ENCODE data around the gene PRDM16. TPM values are rescaled to one million over a fixed set of nuclear protein-coding genes. Genes with fewer than 3 reads are reported as not detected.

PRDM16 gene
- total and polyA plus RNA-seq, 2 of the 4 experiments (the other 2 are of a cell fraction): 0.02 TPM; not detected in 1

- no peak overlapping the region for H3K27ac ChIP-seq (ENCODE audit: insufficient read depth, low read length)
- no TSS peak for BruUV-seq (replicated peaks)
- H4K20me1 ChIP-seq (ENCODE audit: insufficient read depth, low read length): no peaks in the 10 kb centered on the region; the same call in 1 of the 2 replicates
- WGBS, 2 experiments (ENCODE audit: extremely low coverage in 2 of 2, insufficient read length in 1 of 2): 91% methylated on average over 4 of the region's 25 CpGs; no CpG with 5 or more reads in 1 of the 2 experiments
- peak overlapping the region; percentile 39; the same call in 1 of the 2 replicates for H4K91ac ChIP-seq (ENCODE audit: insufficient read depth, low read depth, low read length)
- H2AFZ ChIP-seq (replicated peaks; ENCODE audit: low read length, poor library complexity): peak overlapping the region; percentile 36
- peak overlapping the region; percentile 79 for H2AK5ac ChIP-seq (ENCODE audit: low read depth, low read length)
- no peak overlapping the region for H4K8ac ChIP-seq (ENCODE audit: low read depth in 2 of 2, low read length in 2 of 2)
- H3K9me3 ChIP-seq (ENCODE audit: control insufficient read depth, insufficient read depth, low read length): no peaks in the 10 kb centered on the region
- no peaks in the 10 kb centered on the region for H3K79me1 ChIP-seq (ENCODE audit: low read depth in 1 of 2, low read length in 2 of 2)
- in situ Hi-C loops (cut with MboI; ENCODE audit: low sequenced_read_pairs) (loop anchor here (25.0 kb wide), 1 partner anchor 899 kb away; the partner anchor contains the start of gene PEX10), intact Hi-C loops (cut with micrococcal nuclease) (loop anchor here (10.0 kb wide), 2 partner anchors 246 to 896 kb away; partner anchors contain the start of genes PEX10 and PRDM16), dilution Hi-C loops (cut with HindIII; ENCODE audit: low sequenced_read_pairs, unreplicated experiment) (no loop called here)
- H3K27me3 ChIP-seq (ENCODE audit: control insufficient read depth, insufficient read depth, low read length): no peaks in the 10 kb centered on the region
- peak overlapping the region; percentile 36; the same call in 1 of the 2 replicates for H3K4ac ChIP-seq (ENCODE audit: low read depth, low read length)
- H4K5ac ChIP-seq (ENCODE audit: low read depth, low read length): no peak overlapping the region
- H3K9me1 ChIP-seq (ENCODE audit: insufficient read depth, low read length): peaks cover 16% of the 10 kb centered on the region
- no peak overlapping the region for H3K18ac ChIP-seq (ENCODE audit: low read depth, low read length)
- ChIA-PET POLR2A (ENCODE audit: unreplicated experiment) (no interaction called here), CTCF (no interaction called here)
- H3K23ac ChIP-seq (ENCODE audit: low read depth, low read length): no peak overlapping the region
- peak overlapping the region; percentile 25 for H2AK9ac ChIP-seq (replicated peaks; ENCODE audit: low read depth, low read length, poor library complexity)
- DNase-seq (no peak), ATAC-seq (ENCODE audit: low read depth) (no peak)
- H2BK20ac ChIP-seq (ENCODE audit: low read depth, low read length): no peak overlapping the region; the same call in 1 of the 2 replicates
- no peak overlapping the region for H3K4me3 ChIP-seq (ENCODE audit: insufficient read depth, low read depth, low read length)
- no peak overlapping the region for H3K9ac ChIP-seq (ENCODE audit: low read depth, low read length)
- H3K4me2 ChIP-seq (ENCODE audit: low read depth, low read length): no peak overlapping the region
- no peaks in the 10 kb centered on the region for H3K36me3 ChIP-seq (ENCODE audit: control insufficient read depth, insufficient read depth, low read length)
- peaks cover 23% of the 10 kb centered on the region for H3K4me1 ChIP-seq (ENCODE audit: control insufficient read depth, insufficient read depth, low read length)
- H2BK5ac ChIP-seq (ENCODE audit: low read depth, low read length, poor library complexity, severe bottlenecking): no peak overlapping the region
- 0 out of 2 replicates have a peak overlapping the region, but pooled peaks have one; percentile 11 for H3K14ac ChIP-seq (replicated peaks; ENCODE audit: low read depth, low read length)
- peak overlapping the region; percentile 15; the same call in 1 of the 3 replicates for H2BK15ac ChIP-seq (ENCODE audit: low read depth, low read length)
- H3K56ac ChIP-seq (ENCODE audit: extremely low read depth, insufficient read depth, low read length): no peak overlapping the region
- H2BK120ac ChIP-seq (ENCODE audit: low read depth, low read length): peak overlapping the region; percentile 11
- TF ChIP-seq SMC3 (IDR thresholded peaks at IDR 0.05; ENCODE audit: low read depth, low read length) (no peak), BHLHE40 (IDR thresholded peaks at IDR 0.05; ENCODE audit: low read depth, low read length) (no peak), MXI1 (IDR thresholded peaks at IDR 0.05; ENCODE audit: borderline replicate concordance, low read depth, low read length) (no peak), RFX5 (IDR thresholded peaks at IDR 0.05; ENCODE audit: low read depth, low read length) (no peak), RAD21 (IDR thresholded peaks at IDR 0.05; ENCODE audit: low read length) (no peak), ELK1 (IDR thresholded peaks at IDR 0.05; ENCODE audit: borderline replicate concordance, low read depth, low read length) (no peak), FOS (IDR thresholded peaks at IDR 0.05; ENCODE audit: low read depth, low read length) (no peak), MAFK (IDR thresholded peaks at IDR 0.05; ENCODE audit: low read depth, low read length) (no peak), RCOR1 (IDR thresholded peaks at IDR 0.05; ENCODE audit: insufficient replicate concordance, low read length) (no peak), MAZ (IDR thresholded peaks at IDR 0.05; ENCODE audit: borderline replicate concordance, low read depth, low read length) (no peak), USF2 (IDR thresholded peaks at IDR 0.05; ENCODE audit: low read depth, low read length) (no peak), POLR2A (IDR thresholded peaks at IDR 0.05; ENCODE audit: low read depth, low read length) (no peak), CHD1 (IDR thresholded peaks at IDR 0.05; ENCODE audit: low read depth, low read length) (no peak), CEBPB (IDR thresholded peaks at IDR 0.05; ENCODE audit: low read depth, low read length) (no peak), NFE2L2 (IDR thresholded peaks at IDR 0.05; ENCODE audit: low read depth, low read length) (no peak)
Observed at GRCh38 chr1:3310718-3311400, 241.9 kb downstream of the PRDM16 start.
